WTC11 (cell line): ENCODE results near the gene SLC6A15. TPM values are rescaled to one million over a fixed set of nuclear protein-coding genes. Genes with fewer than 3 reads are reported as not detected.

Experiments
- ATAC-seq: fragments of 200-7000 bp; cut with Tn5 transposase; 2 replicates; pipeline ENCODE4 v1.10.0; 2021; ENCODE audit warnings: mild to moderate bottlenecking, moderate library complexity
- CTCF ChIA-PET: fragments of 300-600 bp; sonication (Branson Sonifier 250); formaldehyde crosslinking; loops from one replicate; lab custom pipeline; 2021; ENCODE audit warnings: antibody characterized with exemption; lab: Charles Lee
- POLR2A ChIA-PET: fragments of 350-600 bp; sonication (Branson Sonifier 250); formaldehyde crosslinking; loops from one replicate; lab custom pipeline; 2021; ENCODE audit warnings: antibody characterized with exemption; lab: Charles Lee
- DNase-seq: peaks from one replicate; pipeline ENCODE4 v3.0.0; 2021; ENCODE audit warnings: low spot score
- H3K27ac Mint-ChIP-seq: 2 replicates; pipeline ENCODE4 v1.8.0; 2021; ENCODE audit warnings: mixed read lengths
- H3K27me3 Mint-ChIP-seq: 2 replicates; pipeline ENCODE4 v1.8.0; 2021; ENCODE audit warnings: low read depth, mild to moderate bottlenecking, moderate library complexity, mixed read lengths
- H3K36me3 Mint-ChIP-seq: 2 replicates; pipeline ENCODE4 v1.8.0; 2021; ENCODE audit warnings: mixed read lengths
- H3K4me1 Mint-ChIP-seq: 2 replicates; pipeline ENCODE4 v1.8.0; 2022; ENCODE audit warnings: mixed read lengths
- H3K4me3 Mint-ChIP-seq: 2 replicates; pipeline ENCODE4 v1.8.0; 2021; ENCODE audit warnings: mild to moderate bottlenecking, moderate library complexity, mixed read lengths
- H3K9me3 Mint-ChIP-seq: 2 replicates; pipeline ENCODE4 v1.8.0; 2021; ENCODE audit warnings: mixed read lengths
- ETV6 ChIP-seq: sonication (generic); formaldehyde crosslinking; IDR thresholded peaks from 2 replicates; pipeline ENCODE4 v1.8.1; 2022; ENCODE audit warnings: mild to moderate bottlenecking, missing genetic modification reagents
- FOXJ3 ChIP-seq: sonication (generic); formaldehyde crosslinking; IDR thresholded peaks from 2 replicates; pipeline ENCODE4 v1.9.0; 2021; ENCODE audit warnings: missing genetic modification reagents, mild to moderate bottlenecking, borderline replicate concordance
- FOXK1 ChIP-seq: sonication (generic); formaldehyde crosslinking; IDR thresholded peaks from 2 replicates; pipeline ENCODE4 v1.8.0; 2022; ENCODE audit warnings: mild to moderate bottlenecking, moderate library complexity, missing genetic modification reagents
- GRHL2 ChIP-seq: fragments of 250-450 bp; sonication (Bioruptor Pico); IDR thresholded peaks from 2 replicates; pipeline ENCODE4 v1.8.0; 2022; ENCODE audit warnings: mild to moderate bottlenecking, moderate library complexity; ENCODE audit not compliant: insufficient replicate concordance, severe bottlenecking
- IRF1 ChIP-seq: sonication (generic); formaldehyde crosslinking; IDR thresholded peaks from 2 replicates; pipeline ENCODE4 v1.8.0; 2023; ENCODE audit warnings: missing genetic modification reagents
- JAZF1 ChIP-seq: fragments of 250-450 bp; sonication (Bioruptor Pico); IDR thresholded peaks from 2 replicates; pipeline ENCODE4 v1.9.0; 2021; ENCODE audit warnings: moderate library complexity, mild to moderate bottlenecking, inconsistent platforms
- MYBL2 ChIP-seq: sonication (generic); formaldehyde crosslinking; IDR thresholded peaks from 2 replicates; pipeline ENCODE4 v1.8.1; 2023; ENCODE audit warnings: mild to moderate bottlenecking, moderate library complexity, missing genetic modification reagents
- NFE2L1 ChIP-seq: sonication (generic); formaldehyde crosslinking; IDR thresholded peaks from 2 replicates; pipeline ENCODE4 v1.8.1; 2023; ENCODE audit warnings: missing genetic modification reagents
- PRDM15 ChIP-seq: sonication (generic); formaldehyde crosslinking; IDR thresholded peaks from 2 replicates; pipeline ENCODE4 v1.8.0; 2022; ENCODE audit warnings: missing genetic modification reagents
- RORB ChIP-seq: fragments of 250-450 bp; sonication (Bioruptor Pico); IDR thresholded peaks from 2 replicates; pipeline ENCODE4 v1.9.0; 2021; ENCODE audit warnings: mild to moderate bottlenecking
- SP1 ChIP-seq: sonication (generic); formaldehyde crosslinking; conservative IDR thresholded peaks from 2 replicates; pipeline ENCODE4 v1.8.1; 2022; ENCODE audit warnings: missing genetic modification reagents
- TEAD4 ChIP-seq: sonication (generic); formaldehyde crosslinking; IDR thresholded peaks from 2 replicates; pipeline ENCODE4 v1.8.0; 2022; ENCODE audit warnings: mild to moderate bottlenecking, missing genetic modification reagents
- ZNF219 ChIP-seq: sonication (generic); formaldehyde crosslinking; IDR thresholded peaks from 2 replicates; pipeline ENCODE4 v1.8.0; 2023; ENCODE audit warnings: missing genetic modification reagents, mild to moderate bottlenecking, borderline replicate concordance
- ZNF232 ChIP-seq: sonication (generic); formaldehyde crosslinking; IDR thresholded peaks from 2 replicates; pipeline ENCODE4 v1.8.0; 2022; ENCODE audit warnings: mild to moderate bottlenecking, missing genetic modification reagents
- ZNF532 ChIP-seq: fragments of 250-450 bp; sonication (Bioruptor Pico); IDR thresholded peaks from 2 replicates; pipeline ENCODE4 v1.9.0; 2021; ENCODE audit warnings: mild to moderate bottlenecking, borderline replicate concordance
- total RNA-seq: library from RNA; stranded (reverse); gene quantifications from 3 replicates; pipeline ENCODE4 v1.2.3, GENCODE V29; 2021
- TF ChIP-seq, protein P1 (sequence below): sonication (generic); formaldehyde crosslinking; IDR thresholded peaks from 2 replicates; pipeline ENCODE4 v1.8.1; 2022; ENCODE audit warnings: low read depth, mild to moderate bottlenecking, moderate library complexity, missing genetic modification reagents, borderline replicate concordance
- TF ChIP-seq, protein P2 (sequence below): sonication (generic); formaldehyde crosslinking; IDR thresholded peaks from 2 replicates; pipeline ENCODE4 v1.8.1; 2023; ENCODE audit warnings: mild to moderate bottlenecking, missing genetic modification reagents, moderate library complexity
- TF ChIP-seq, protein P3 (sequence below): sonication (generic); formaldehyde crosslinking; IDR thresholded peaks from 2 replicates; pipeline ENCODE4 v1.8.1; 2023; ENCODE audit warnings: mild to moderate bottlenecking, missing genetic modification reagents, borderline replicate concordance

SLC6A15 gene
- total RNA-seq, 1 experiment from 2014 or later, result 27.0 TPM

DNA sequence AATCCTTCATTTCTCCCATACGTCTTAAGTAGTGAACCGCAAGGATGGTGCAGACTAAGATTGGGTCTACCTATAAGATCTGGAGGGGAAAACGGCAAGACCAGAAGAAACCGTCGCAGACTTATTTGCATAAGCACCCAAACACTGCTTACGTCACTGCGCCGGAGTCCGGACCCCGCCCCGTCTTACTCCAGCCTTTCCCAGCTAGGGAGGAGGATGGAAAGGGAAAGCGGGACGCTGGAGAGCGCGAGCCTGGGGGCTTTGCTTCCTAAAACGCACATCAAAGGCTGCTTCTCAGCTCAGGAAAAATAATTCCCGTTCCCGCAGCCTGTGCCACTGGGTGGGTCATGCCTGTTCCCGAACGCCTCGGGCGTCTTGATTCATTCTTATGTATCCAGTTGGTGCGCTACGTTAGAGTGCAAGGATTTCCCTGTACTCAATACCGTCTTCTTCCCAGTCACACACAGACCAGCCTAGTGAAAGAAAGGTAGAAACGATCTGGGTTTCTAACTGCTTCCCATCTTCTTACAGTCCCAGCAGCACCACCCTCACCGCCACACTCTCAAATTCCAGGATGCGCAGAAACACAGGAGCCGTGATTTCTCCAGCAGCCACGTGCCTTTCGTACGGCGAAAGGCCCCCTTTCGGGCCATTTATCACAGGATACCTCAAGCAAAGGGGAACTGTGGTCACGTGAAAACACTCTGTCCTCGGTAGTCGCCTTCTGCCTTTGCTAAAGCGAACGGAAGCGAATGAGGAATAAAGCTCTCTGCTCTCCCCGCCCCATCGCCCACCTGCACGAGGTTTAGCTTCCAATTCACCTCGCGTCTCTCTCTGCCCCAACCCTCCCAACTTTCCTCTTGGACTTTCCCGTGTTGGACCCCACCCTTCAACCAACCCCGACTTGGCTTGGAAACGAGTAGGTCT lies 1.1 kb downstream of the SLC6A15 start:
- Mint-ChIP-seq H3K36me3 (no peaks in the 10 kb centered on the region), H3K4me1 (peaks cover 16% of the 10 kb centered on the region), H3K27me3 (peaks cover 8% of the 10 kb centered on the region), H3K9me3 (no peaks in the 10 kb centered on the region), H3K4me3 (peak overlapping the region; percentile 93), H3K27ac (peak overlapping the region; percentile 97)
- DNase-seq (peak; percentile 94), ATAC-seq (peak; percentile 69)
- CTCF ChIA-PET, result interaction anchor here (0.6 to 2.2 kb wide), 7 partner anchors 19 to 221 kb away, joined by 3 to 30 read pairs (median 3); partner anchors contain the start of genes LRRIQ1 and TSPAN19
- POLR2A ChIA-PET, result interaction anchor here (0.5 to 1.0 kb wide), 3 partner anchors 7 to 34 kb away, joined by 3 read pairs; no protein-coding TSS in a partner anchor
- no peak for TF ChIP-seq PRDM15 (CRISPR knock-in tag)
- no peak; the same call in 1 of the 2 replicates for TF ChIP-seq ETV6 (CRISPR knock-in tag)
- TF ChIP-seq MYBL2 (CRISPR knock-in tag), result 0 out of 2 replicates have a peak, but pooled peaks have one; percentile 34
- TF ChIP-seq, protein P1, sequence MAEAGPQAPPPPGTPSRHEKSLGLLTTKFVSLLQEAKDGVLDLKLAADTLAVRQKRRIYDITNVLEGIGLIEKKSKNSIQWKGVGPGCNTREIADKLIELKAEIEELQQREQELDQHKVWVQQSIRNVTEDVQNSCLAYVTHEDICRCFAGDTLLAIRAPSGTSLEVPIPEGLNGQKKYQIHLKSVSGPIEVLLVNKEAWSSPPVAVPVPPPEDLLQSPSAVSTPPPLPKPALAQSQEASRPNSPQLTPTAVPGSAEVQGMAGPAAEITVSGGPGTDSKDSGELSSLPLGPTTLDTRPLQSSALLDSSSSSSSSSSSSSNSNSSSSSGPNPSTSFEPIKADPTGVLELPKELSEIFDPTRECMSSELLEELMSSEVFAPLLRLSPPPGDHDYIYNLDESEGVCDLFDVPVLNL, result no peak
- TF ChIP-seq TEAD4 (CRISPR knock-in tag), result no peak; the same call in 1 of the 2 replicates
- TF ChIP-seq FOXK1 (CRISPR knock-in tag), result peak; percentile 98
- TF ChIP-seq NFE2L1 (CRISPR knock-in tag), result peak; percentile 77; the same call in 1 of the 2 replicates
- TF ChIP-seq, protein P2, sequence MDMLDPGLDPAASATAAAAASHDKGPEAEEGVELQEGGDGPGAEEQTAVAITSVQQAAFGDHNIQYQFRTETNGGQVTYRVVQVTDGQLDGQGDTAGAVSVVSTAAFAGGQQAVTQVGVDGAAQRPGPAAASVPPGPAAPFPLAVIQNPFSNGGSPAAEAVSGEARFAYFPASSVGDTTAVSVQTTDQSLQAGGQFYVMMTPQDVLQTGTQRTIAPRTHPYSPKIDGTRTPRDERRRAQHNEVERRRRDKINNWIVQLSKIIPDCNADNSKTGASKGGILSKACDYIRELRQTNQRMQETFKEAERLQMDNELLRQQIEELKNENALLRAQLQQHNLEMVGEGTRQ, result peak; percentile 78
- no peak for TF ChIP-seq ZNF219 (CRISPR knock-in tag)
- TF ChIP-seq FOXJ3 (CRISPR knock-in tag), result no peak
- TF ChIP-seq ZNF232 (CRISPR knock-in tag), result no peak; the same call in 1 of the 2 replicates
- no peak for TF ChIP-seq GRHL2 (CRISPR knock-in tag)
- peak; percentile 30; the same call in 1 of the 2 replicates for TF ChIP-seq SP1 (CRISPR knock-in tag)
- TF ChIP-seq, protein P3, sequence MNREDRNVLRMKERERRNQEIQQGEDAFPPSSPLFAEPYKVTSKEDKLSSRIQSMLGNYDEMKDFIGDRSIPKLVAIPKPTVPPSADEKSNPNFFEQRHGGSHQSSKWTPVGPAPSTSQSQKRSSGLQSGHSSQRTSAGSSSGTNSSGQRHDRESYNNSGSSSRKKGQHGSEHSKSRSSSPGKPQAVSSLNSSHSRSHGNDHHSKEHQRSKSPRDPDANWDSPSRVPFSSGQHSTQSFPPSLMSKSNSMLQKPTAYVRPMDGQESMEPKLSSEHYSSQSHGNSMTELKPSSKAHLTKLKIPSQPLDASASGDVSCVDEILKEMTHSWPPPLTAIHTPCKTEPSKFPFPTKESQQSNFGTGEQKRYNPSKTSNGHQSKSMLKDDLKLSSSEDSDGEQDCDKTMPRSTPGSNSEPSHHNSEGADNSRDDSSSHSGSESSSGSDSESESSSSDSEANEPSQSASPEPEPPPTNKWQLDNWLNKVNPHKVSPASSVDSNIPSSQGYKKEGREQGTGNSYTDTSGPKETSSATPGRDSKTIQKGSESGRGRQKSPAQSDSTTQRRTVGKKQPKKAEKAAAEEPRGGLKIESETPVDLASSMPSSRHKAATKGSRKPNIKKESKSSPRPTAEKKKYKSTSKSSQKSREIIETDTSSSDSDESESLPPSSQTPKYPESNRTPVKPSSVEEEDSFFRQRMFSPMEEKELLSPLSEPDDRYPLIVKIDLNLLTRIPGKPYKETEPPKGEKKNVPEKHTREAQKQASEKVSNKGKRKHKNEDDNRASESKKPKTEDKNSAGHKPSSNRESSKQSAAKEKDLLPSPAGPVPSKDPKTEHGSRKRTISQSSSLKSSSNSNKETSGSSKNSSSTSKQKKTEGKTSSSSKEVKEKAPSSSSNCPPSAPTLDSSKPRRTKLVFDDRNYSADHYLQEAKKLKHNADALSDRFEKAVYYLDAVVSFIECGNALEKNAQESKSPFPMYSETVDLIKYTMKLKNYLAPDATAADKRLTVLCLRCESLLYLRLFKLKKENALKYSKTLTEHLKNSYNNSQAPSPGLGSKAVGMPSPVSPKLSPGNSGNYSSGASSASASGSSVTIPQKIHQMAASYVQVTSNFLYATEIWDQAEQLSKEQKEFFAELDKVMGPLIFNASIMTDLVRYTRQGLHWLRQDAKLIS (CRISPR knock-in tag), result no peak; the same call in 1 of the 2 replicates
- TF ChIP-seq JAZF1 (CRISPR knock-in tag), result no peak
- TF ChIP-seq ZNF532 (CRISPR knock-in tag), result no peak
- no peak for TF ChIP-seq RORB
- no peak for TF ChIP-seq IRF1 (CRISPR knock-in tag)
